Ishikawa (cell line): Measurements from ENCODE around the gene PLCB1.

Source experiments
- CEBPB ChIP-seq: IDR thresholded peaks from 2 replicates; pipeline ENCODE4 v1.6.1; 2012
- CREB1 ChIP-seq: IDR thresholded peaks from 2 replicates; pipeline ENCODE4 v1.6.1; 2012; ENCODE audit warnings: low read depth
- EGR1 ChIP-seq: IDR thresholded peaks from 2 replicates; pipeline ENCODE4 v1.6.1; 2012
- EP300 ChIP-seq: IDR thresholded peaks from 2 replicates; pipeline ENCODE4 v1.6.1; 2012; ENCODE audit warnings: borderline replicate concordance
- MAX ChIP-seq: IDR thresholded peaks from 2 replicates; pipeline ENCODE4 v1.6.1; 2012
- NFIC ChIP-seq: IDR thresholded peaks from 2 replicates; pipeline ENCODE4 v1.6.1; 2012
- RAD21 ChIP-seq: IDR thresholded peaks from 2 replicates; pipeline ENCODE4 v1.6.1; 2012; ENCODE audit warnings: low read depth
- TAF1 ChIP-seq: IDR thresholded peaks from 2 replicates; pipeline ENCODE4 v1.6.1; 2012; ENCODE audit warnings: low read depth, mild to moderate bottlenecking
- TEAD4 ChIP-seq: IDR thresholded peaks from 2 replicates; pipeline ENCODE4 v1.6.1; 2012
- USF1 ChIP-seq: IDR thresholded peaks from 2 replicates; pipeline ENCODE4 v1.6.1; 2012
- ZBTB7A ChIP-seq: IDR thresholded peaks from 2 replicates; pipeline ENCODE4 v1.6.1; 2012; ENCODE audit warnings: low read depth
- TF ChIP-seq, protein P1 (sequence below): IDR thresholded peaks from 2 replicates; pipeline ENCODE4 v1.6.1; 2012; ENCODE audit warnings: low read depth, mild to moderate bottlenecking

DNA sequence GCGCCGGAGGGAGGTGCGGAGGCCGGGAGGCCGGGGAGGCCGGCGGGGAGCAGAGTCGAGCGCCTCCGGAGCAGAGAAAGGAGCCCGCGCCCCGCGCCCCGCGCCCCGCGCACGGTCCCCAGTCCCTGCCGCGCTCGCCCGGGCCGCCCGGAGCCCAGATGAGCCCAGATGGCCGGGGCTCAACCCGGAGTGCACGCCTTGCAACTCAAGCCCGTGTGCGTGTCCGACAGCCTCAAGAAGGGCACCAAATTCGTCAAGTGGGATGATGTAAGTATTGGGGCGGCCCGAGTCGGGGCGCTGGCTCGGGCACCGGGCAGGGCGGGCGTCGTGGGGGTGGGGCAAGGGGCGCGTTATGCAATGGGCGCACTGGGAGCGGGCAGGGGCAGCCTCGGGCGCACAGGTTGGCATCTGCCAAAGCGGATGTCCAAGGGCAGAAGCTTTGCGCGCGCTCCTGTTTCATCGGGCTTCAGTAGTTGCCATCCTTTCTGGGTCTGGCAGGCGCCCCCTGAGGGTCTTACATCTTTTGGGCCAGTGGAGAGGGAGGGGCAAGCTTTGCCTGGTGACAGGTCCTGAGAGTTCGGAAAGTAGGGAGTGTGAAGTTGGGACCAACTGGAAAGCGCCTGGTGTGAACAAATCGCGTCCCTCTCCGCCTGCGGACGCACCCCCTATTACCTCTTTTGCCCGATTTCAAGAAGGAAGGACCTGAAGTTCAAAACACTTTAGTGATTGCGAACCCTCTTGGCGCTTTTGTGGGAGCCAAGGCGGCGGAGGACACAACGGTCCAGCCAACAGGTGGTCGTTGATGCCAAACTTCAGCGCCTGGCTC lies 631 bp downstream of the PLCB1 start:
- TF ChIP-seq ZBTB7A = no peak; the same call in 1 of the 2 replicates
- TF ChIP-seq RAD21 = no peak
- TF ChIP-seq TAF1 = no peak
- TF ChIP-seq, protein P1, sequence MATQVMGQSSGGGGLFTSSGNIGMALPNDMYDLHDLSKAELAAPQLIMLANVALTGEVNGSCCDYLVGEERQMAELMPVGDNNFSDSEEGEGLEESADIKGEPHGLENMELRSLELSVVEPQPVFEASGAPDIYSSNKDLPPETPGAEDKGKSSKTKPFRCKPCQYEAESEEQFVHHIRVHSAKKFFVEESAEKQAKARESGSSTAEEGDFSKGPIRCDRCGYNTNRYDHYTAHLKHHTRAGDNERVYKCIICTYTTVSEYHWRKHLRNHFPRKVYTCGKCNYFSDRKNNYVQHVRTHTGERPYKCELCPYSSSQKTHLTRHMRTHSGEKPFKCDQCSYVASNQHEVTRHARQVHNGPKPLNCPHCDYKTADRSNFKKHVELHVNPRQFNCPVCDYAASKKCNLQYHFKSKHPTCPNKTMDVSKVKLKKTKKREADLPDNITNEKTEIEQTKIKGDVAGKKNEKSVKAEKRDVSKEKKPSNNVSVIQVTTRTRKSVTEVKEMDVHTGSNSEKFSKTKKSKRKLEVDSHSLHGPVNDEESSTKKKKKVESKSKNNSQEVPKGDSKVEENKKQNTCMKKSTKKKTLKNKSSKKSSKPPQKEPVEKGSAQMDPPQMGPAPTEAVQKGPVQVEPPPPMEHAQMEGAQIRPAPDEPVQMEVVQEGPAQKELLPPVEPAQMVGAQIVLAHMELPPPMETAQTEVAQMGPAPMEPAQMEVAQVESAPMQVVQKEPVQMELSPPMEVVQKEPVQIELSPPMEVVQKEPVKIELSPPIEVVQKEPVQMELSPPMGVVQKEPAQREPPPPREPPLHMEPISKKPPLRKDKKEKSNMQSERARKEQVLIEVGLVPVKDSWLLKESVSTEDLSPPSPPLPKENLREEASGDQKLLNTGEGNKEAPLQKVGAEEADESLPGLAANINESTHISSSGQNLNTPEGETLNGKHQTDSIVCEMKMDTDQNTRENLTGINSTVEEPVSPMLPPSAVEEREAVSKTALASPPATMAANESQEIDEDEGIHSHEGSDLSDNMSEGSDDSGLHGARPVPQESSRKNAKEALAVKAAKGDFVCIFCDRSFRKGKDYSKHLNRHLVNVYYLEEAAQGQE = no peak
- TF ChIP-seq EP300 = no peak
- peak; percentile 28; the same call in 1 of the 2 replicates for TF ChIP-seq MAX
- no peak for TF ChIP-seq NFIC
- TF ChIP-seq TEAD4 = no peak
- TF ChIP-seq USF1 = no peak
- peak; percentile 61; the same call in 1 of the 2 replicates for TF ChIP-seq CEBPB
- TF ChIP-seq CREB1 = no peak
- no peak for TF ChIP-seq EGR1
